ENCODE results near the gene ACCS. TPM values are rescaled to one million over a fixed set of nuclear protein-coding genes. Genes with fewer than 3 reads are reported as not detected.

Gene ACCS, protein sequence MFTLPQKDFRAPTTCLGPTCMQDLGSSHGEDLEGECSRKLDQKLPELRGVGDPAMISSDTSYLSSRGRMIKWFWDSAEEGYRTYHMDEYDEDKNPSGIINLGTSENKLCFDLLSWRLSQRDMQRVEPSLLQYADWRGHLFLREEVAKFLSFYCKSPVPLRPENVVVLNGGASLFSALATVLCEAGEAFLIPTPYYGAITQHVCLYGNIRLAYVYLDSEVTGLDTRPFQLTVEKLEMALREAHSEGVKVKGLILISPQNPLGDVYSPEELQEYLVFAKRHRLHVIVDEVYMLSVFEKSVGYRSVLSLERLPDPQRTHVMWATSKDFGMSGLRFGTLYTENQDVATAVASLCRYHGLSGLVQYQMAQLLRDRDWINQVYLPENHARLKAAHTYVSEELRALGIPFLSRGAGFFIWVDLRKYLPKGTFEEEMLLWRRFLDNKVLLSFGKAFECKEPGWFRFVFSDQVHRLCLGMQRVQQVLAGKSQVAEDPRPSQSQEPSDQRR
- total RNA-seq, result 10 to 100 TPM; 17.4 to 54.1 (median 30.1) TPM

DNA sequence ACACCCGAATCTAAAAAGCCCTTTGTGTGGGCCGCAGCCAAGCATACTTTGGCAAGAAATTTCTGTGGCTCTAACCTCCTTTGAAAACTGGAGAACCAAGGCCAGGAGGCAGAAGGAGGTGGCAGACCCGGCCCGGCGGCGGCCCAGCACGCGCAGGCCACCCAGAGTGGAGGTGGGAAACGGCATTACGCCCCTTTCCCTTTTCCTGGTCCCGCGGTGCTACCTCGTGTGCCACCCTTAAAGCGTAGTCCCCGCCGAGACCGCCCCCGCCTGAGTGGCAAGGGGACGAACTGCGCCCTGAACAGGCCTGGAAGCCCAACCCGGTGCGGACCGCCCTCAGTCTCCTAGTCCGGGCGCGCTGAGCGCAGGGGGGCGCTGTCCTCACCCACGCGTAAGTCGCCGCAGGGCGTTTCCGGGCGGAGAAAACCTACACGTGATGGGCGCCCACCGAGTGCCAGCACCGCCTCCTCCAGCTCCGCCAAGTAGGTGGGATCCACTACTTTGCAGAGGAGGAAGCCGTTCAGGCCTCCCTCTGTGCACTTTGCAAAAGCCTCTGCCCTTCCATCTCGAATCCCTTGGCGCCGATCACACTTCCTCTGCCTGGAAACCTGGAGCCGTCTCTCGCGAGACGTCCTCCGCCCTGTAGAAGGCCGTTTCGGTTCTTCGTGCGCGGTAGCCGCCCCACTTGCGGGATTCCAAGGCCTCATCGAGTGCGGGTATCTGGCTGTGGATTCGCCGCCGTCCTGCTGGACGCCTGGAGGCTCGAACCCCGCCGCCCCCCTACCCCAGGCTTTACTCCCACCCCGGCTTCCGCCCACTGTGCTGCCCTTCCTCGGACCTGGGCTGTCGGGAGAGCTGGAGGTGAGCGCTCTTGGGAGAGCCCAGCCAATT is at the start of gene ACCS:
Gene ACCS, plus strand, starts transcription at position 430 of the 891 bp plus-strand sequence. CDS start 1,358 bp downstream, outside the sequence.
- H3K27me3 ChIP-seq, result no peaks in the 10 kb centered on the region
- H3K4me3 ChIP-seq, result peak within 1 kb of the TSS; percentile 85
- TF ChIP-seq POLR2AphosphoS5 (IDR thresholded peaks at IDR 0.05) (peak in 2 of 3 donors; percentile 67 to 74), EP300 (IDR thresholded peaks at IDR 0.05) (no peak), POLR2A (IDR thresholded peaks at IDR 0.05) (peak in 1 of 2 donors; percentile 48)
- TF ChIP-seq, protein P1, sequence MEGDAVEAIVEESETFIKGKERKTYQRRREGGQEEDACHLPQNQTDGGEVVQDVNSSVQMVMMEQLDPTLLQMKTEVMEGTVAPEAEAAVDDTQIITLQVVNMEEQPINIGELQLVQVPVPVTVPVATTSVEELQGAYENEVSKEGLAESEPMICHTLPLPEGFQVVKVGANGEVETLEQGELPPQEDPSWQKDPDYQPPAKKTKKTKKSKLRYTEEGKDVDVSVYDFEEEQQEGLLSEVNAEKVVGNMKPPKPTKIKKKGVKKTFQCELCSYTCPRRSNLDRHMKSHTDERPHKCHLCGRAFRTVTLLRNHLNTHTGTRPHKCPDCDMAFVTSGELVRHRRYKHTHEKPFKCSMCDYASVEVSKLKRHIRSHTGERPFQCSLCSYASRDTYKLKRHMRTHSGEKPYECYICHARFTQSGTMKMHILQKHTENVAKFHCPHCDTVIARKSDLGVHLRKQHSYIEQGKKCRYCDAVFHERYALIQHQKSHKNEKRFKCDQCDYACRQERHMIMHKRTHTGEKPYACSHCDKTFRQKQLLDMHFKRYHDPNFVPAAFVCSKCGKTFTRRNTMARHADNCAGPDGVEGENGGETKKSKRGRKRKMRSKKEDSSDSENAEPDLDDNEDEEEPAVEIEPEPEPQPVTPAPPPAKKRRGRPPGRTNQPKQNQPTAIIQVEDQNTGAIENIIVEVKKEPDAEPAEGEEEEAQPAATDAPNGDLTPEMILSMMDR (IDR thresholded peaks at IDR 0.05), result peak; percentile 60 to 85
- no peaks in the 10 kb centered on the region for H3K9me3 ChIP-seq
- H3K36me3 ChIP-seq, result peaks cover 5% of the 10 kb centered on the region
- H3K27ac ChIP-seq, result peak within 1 kb of the TSS; percentile 96
- peaks cover 17% of the 10 kb centered on the region for H3K4me1 ChIP-seq
- DNase-seq (ENCODE audit: low spot score in 2 of 2), result peak; percentile 98
- under 1% methylated on average over 44 of the region's 70 CpGs for WGBS

DNA sequence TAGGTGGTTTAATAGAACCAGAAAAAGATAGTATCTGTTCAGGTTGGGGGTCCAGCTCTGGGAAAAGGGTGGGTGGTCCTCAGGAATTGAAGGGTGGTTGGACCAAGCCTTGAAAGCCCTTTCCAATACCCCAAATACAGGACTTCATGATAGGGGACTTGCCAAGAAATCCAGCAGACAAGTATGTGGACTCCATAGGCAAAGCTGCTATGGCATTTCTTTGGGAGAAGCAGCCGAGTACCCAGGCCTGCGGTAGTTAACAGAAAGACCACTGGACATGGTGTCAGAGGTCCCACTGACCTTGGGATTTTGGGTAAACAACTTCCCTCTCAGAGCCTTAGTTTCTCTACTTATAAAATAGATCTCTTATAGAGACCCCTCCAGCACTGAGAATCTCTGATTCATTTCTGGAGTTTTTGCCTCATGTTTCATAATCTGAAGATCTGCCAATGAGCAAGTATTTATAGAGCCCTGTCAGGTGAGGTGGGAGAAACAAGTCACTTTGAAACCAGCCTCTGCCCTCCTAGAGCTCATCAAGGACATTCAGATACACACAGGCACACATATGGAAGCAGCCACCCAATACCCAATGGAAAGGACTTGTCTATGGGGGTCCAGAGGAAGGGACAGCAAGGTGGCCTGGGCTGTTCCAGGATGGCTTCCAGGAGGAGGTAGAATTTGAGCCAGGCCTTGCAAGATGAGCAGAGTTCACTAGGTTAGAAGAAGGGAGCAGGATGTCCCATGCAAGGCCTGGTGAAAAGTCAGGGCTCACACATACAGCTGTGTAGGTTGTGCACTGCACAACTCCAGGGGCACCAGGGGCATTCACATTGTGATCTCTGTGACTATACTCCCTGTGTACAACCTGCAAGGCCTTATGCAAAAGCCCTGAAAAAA is 49.3 kb upstream of the ACCS start:
- peak overlapping the region; percentile 14 for H3K27ac ChIP-seq
- TF ChIP-seq EP300 (IDR thresholded peaks at IDR 0.05), result no peak
- H3K4me3 ChIP-seq, result no peak overlapping the region
- WGBS, result 91% methylated on average over 2 of the region's 2 CpGs
- peak in 1 of 2 donors; percentile 20 for DNase-seq (ENCODE audit: low spot score in 2 of 2)
- H3K27me3 ChIP-seq, result no peaks in the 10 kb centered on the region
- H3K4me1 ChIP-seq, result peaks cover 8% of the 10 kb centered on the region
- H3K9me3 ChIP-seq, result no peaks in the 10 kb centered on the region
- no peaks in the 10 kb centered on the region for H3K36me3 ChIP-seq

DNA sequence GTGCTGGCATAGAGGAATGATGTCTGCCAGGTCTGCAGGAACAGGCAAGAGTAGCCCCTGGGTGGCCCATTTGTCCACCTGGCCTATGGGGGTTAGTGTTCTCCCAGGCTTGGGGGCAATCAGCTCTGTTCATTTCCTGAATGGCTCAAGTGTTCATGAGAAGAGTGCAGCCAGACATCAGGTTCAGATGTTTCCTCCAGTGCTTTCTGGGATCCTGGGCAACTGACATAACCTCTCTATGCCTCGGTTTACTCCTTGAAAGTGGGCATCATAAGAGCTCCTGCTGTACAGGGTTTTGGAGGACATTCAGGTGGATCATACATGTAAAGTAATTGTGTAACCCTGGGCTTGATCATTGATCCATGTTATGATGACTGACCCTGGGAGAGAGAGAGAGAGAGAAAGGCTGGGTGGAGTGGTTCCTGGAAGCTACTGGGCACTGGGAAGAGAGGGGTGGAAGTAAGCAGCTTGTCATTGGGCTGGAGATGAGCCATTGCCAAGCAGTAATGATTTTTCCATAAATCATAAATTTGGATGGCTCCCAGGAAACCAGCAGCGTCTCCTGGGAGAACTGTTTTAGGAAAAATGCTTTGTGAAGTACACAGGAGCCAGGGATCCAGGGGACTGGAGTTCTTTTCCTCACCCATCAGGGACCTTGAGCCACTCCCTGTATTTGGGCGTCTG is 48.5 kb upstream of the ACCS start:
- H3K27me3 ChIP-seq, result no peaks in the 10 kb centered on the region
- no peaks in the 10 kb centered on the region for H3K36me3 ChIP-seq
- H3K4me1 ChIP-seq, result peaks cover 8% of the 10 kb centered on the region
- no peak for TF ChIP-seq EP300 (IDR thresholded peaks at IDR 0.05)
- H3K4me3 ChIP-seq, result no peak overlapping the region
- peak in 1 of 2 donors; percentile 15 for DNase-seq (ENCODE audit: low spot score in 2 of 2)
- H3K27ac ChIP-seq, result peak overlapping the region; percentile 14
- 38% methylated on average over 3 of the region's 3 CpGs for WGBS
- H3K9me3 ChIP-seq, result no peaks in the 10 kb centered on the region

DNA sequence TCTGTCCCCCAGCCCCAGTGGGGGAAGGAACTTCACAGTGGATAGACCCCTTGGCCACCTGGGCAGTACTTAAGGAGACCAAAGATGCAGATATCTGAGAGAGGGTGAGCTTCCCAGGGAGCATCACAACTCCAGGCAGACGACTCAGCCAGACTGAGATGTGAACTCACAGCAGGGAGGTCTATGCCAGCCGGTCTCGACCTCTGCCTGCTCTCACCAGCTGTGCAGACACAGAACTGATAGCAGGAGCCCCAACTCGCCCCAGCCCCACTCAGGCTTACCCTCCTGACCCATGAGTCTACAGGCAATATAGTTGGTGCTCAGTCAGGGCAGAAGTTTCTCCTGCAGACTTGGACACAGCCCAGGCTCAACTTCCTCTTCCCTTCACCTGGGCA is 47.9 kb upstream of the ACCS start:
- H3K9me3 ChIP-seq, result no peaks in the 10 kb centered on the region
- H3K27me3 ChIP-seq, result no peaks in the 10 kb centered on the region
- 17% methylated on average over 4 of the region's 4 CpGs for WGBS
- no peaks in the 10 kb centered on the region for H3K36me3 ChIP-seq
- H3K4me1 ChIP-seq, result peaks cover 8% of the 10 kb centered on the region
- no peak overlapping the region for H3K27ac ChIP-seq
- no peak for TF ChIP-seq POLR2A (IDR thresholded peaks at IDR 0.05)
- no peak for TF ChIP-seq POLR2AphosphoS5 (IDR thresholded peaks at IDR 0.05)
- no peak for TF ChIP-seq EP300 (IDR thresholded peaks at IDR 0.05)
- TF ChIP-seq, protein P1 (IDR thresholded peaks at IDR 0.05), result no peak
- peak in 1 of 2 donors; percentile 49 for DNase-seq (ENCODE audit: low spot score in 2 of 2)
- no peak overlapping the region for H3K4me3 ChIP-seq

DNA sequence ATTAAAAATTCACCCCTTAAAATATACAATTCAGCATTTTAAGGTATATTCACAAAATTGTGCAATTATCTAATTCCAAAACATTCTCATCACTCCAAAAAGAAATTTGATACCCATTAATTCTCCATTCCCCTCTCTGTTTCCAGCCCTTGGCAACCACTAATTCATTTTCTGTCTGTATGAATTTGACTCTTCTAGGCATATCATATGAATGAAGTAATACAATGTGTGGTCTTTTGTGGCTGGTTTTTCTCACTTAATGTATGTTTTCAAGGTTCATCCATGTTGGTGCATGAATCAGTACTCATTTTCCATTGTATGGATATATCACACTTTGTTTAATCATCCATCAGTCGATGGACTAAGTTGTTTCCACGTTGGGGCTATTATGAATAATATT is 47.2 kb upstream of the ACCS start:
- H3K4me1 ChIP-seq, result peaks cover 8% of the 10 kb centered on the region
- TF ChIP-seq EP300 (IDR thresholded peaks at IDR 0.05) (no peak), POLR2AphosphoS5 (IDR thresholded peaks at IDR 0.05) (no peak), POLR2A (IDR thresholded peaks at IDR 0.05) (no peak)
- TF ChIP-seq, protein P1 (IDR thresholded peaks at IDR 0.05), result no peak
- WGBS, result 46% methylated on average over 2 of the region's 2 CpGs
- H3K4me3 ChIP-seq, result no peak overlapping the region
- H3K36me3 ChIP-seq, result no peaks in the 10 kb centered on the region
- no peak overlapping the region for H3K27ac ChIP-seq
- no peaks in the 10 kb centered on the region for H3K27me3 ChIP-seq
- H3K9me3 ChIP-seq, result no peaks in the 10 kb centered on the region
- no peak for DNase-seq (ENCODE audit: low spot score in 2 of 2)

Measured in suprapubic skin (tissue), 4 donors.